Kidney (tissue), 14 donors: ENCODE results near the gene PSMB8. TPM values are rescaled to one million over a fixed set of nuclear protein-coding genes. Genes with fewer than 3 reads are reported as not detected.
A peak's percentile ranks its signal among the peaks of the same experiment; 100 is the strongest.

Experiments used
- DNase-seq, 5 donors: peaks; one replicate each; pipeline ENCODE4 v3.0.0-alpha.2; 2013 to 2020
- FAIRE-seq: peaks from 2 replicates; lab custom pipeline; 2012; peaks lifted over from hg19 to GRCh38; lab: Jason Lieb, UNC
- H3K27ac ChIP-seq, 2 donors: one replicate each; pipeline ENCODE4 v1.7.0; 2013; ENCODE audit warnings: low read depth in 2 of 2, low read length in 2 of 2, inconsistent platforms in 1 of 2
- H3K27me3 ChIP-seq: one replicate; pipeline ENCODE4 v1.7.1; 2013; ENCODE audit warnings: low read length, inconsistent platforms; ENCODE audit not compliant: control insufficient read depth, insufficient read depth
- H3K36me3 ChIP-seq, 3 donors: one replicate each; pipeline versions ENCODE4 v1.7.0 to v1.7.1; 2013; ENCODE audit warnings: low read length in 3 of 3, control low read depth in 1 of 3, inconsistent platforms in 1 of 3; ENCODE audit not compliant: insufficient read depth in 3 of 3, control insufficient read depth in 2 of 3
- H3K4me1 ChIP-seq, 3 donors: one replicate each; pipeline versions ENCODE4 v1.7.0 to v1.7.1; 2013; ENCODE audit warnings: low read length in 3 of 3, inconsistent platforms in 1 of 3, low read depth in 1 of 3; ENCODE audit not compliant: control insufficient read depth in 2 of 3, insufficient read depth in 2 of 3
- H3K4me3 ChIP-seq, 3 donors: one replicate each; pipeline versions ENCODE4 v1.7.0 to v1.8.1; 2013; ENCODE audit warnings: low read length in 3 of 3, control low read depth in 1 of 3, inconsistent platforms in 1 of 3
- H3K9ac ChIP-seq, 3 donors: one replicate each; pipeline versions ENCODE4 v1.7.0 to v1.7.1; 2013; ENCODE audit warnings: low read length in 3 of 3, control low read depth in 1 of 3, inconsistent platforms in 1 of 3
- H3K9me3 ChIP-seq, 3 donors: one replicate each; pipeline versions ENCODE4 v1.7.0 to v1.7.1; 2013; ENCODE audit warnings: low read length in 3 of 3, control low read depth in 1 of 3, inconsistent platforms in 1 of 3; ENCODE audit not compliant: control insufficient read depth in 2 of 3, insufficient read depth in 1 of 3
- intact Hi-C: fragments of 100-400 bp; cut with DNase I; formaldehyde crosslinking; loops from one replicate; pipeline ENCODE4 v1.11.1; 2022
- polyA plus RNA-seq: library from polyadenylated mRNA; stranded (reverse); fragments of 350-450 nt; fragmentation: Illumina TruSeq; extraction: RNeasy Lipid Tissue Mini Kit (QIAGEN cat#74804); gene quantifications from one replicate; pipeline ENCODE4 v1.2.3, GENCODE V29; 2014; ENCODE audit warnings: low read depth, low replicate concordance; ENCODE audit not compliant: insufficient read depth
- total RNA-seq: library from RNA; stranded (reverse); fragmentation: NEBNext Ultra II Directional; extraction: Animal tissue kit (Norgen Biotek cat#: 25700); gene quantifications from one replicate; pipeline ENCODE4 v1.2.1, GENCODE V29; 2021
- TF ChIP-seq, protein P1 (sequence below): IDR thresholded peaks from 3 replicates; pipeline ENCODE4 v1.5.1; 2012; ENCODE audit warnings: mild to moderate bottlenecking, moderate library complexity, borderline replicate concordance; ENCODE audit not compliant: insufficient read depth; ENCODE audit errors: extremely low read depth
- donor health status: control.
- donor health status: control.
- donor health status: control.
- donor health status: control.
- donor health status: control.
- donor health status: DM: yes; HTN: yes; CAD: no.
- donor health status: Normal renal cell carcinoma (clear cell type).

Gene PSMB8
- total and polyA plus RNA-seq, 2 donors from 2014 or later = 79.6 to 90.6 TPM

DNA sequence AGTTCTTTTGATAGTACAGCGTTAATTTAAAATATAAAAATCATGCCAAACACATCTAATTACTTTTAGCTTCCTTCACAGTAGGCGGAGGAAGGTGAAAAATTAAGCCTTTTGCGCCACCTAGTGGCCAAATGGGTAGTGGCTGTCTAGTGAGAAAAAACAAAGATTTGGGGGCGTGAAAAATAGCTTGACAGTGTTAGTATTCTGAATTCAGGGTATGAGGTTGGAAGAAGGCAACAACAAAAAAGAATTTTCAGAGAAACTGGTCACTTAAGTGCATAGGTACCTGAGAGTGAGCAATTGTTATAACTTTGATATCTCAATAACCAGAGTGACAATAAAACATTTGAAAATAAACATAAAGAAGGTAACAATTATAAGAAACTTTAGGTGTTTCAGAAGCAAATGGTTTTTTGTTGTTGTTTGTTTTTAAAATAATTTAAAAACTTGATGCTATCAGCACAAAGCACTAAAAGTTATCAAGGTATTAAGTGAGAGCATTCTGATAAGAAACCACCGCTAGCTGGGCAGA lies 24.5 kb upstream of the PSMB8 start:
- TF ChIP-seq, protein P1, sequence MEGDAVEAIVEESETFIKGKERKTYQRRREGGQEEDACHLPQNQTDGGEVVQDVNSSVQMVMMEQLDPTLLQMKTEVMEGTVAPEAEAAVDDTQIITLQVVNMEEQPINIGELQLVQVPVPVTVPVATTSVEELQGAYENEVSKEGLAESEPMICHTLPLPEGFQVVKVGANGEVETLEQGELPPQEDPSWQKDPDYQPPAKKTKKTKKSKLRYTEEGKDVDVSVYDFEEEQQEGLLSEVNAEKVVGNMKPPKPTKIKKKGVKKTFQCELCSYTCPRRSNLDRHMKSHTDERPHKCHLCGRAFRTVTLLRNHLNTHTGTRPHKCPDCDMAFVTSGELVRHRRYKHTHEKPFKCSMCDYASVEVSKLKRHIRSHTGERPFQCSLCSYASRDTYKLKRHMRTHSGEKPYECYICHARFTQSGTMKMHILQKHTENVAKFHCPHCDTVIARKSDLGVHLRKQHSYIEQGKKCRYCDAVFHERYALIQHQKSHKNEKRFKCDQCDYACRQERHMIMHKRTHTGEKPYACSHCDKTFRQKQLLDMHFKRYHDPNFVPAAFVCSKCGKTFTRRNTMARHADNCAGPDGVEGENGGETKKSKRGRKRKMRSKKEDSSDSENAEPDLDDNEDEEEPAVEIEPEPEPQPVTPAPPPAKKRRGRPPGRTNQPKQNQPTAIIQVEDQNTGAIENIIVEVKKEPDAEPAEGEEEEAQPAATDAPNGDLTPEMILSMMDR = peak; percentile 99
- DNase-seq = peak in 4 of 5 donors; percentile 75 to 91 (median 86)
- intact Hi-C loops = no loop called here
- H3K9ac ChIP-seq = no peak overlapping the region
- H3K27me3 ChIP-seq = peaks cover 4% of the 10 kb centered on the region
- FAIRE-seq = peak; percentile 98
- H3K27ac ChIP-seq = no peak overlapping the region
- peaks cover 0 to 2% (median 0%) of the 10 kb centered on the region in 3 donors for H3K4me1 ChIP-seq
- H3K4me3 ChIP-seq = no peak overlapping the region
- no peaks in the 10 kb centered on the region for H3K36me3 ChIP-seq
- H3K9me3 ChIP-seq = no peaks in the 10 kb centered on the region

DNA sequence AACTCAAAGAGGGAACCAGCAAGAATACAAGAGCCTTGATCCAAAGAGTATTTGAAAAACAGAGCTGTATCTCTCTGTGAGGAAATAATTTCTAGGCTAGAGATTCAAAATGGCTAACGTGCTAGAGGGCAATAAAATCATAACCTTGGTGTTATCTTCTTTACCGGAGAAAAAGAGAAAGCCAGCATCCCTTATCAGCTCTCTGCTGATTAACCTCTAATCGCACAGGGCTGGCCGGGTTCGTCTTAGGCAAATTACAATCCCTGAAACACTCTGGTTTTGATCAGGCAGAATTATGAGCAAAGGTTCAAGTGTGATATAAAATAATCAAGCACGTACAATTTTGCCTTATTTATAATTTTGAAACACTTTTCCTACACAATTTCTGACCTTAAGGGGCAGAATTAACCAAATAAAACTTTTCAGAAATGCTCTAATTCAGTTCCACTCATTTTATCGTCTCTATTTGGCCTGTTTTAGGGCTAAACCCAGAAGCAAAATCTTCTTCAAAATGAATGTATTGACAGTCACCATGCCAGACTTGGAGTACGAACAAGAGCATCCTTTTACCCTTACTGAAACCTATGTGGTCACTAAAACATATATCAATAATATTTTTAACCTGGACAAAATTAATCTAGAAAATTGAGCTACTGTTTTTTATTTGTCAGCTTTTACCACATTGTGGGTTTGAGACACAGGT lies 23.9 kb upstream of the PSMB8 start:
- intact Hi-C loops = no loop called here
- Histone ChIP-seq H3K27me3 (peaks cover 4% of the 10 kb centered on the region), H3K27ac (no peak overlapping the region), H3K4me3 (no peak overlapping the region), H3K9ac (no peak overlapping the region), H3K9me3 (no peaks in the 10 kb centered on the region), H3K36me3 (no peaks in the 10 kb centered on the region), H3K4me1 (peaks cover 0 to 2% (median 0%) of the 10 kb centered on the region in 3 donors)
- TF ChIP-seq, protein P1 = no peak
- FAIRE-seq (no peak), DNase-seq (no peak)

DNA sequence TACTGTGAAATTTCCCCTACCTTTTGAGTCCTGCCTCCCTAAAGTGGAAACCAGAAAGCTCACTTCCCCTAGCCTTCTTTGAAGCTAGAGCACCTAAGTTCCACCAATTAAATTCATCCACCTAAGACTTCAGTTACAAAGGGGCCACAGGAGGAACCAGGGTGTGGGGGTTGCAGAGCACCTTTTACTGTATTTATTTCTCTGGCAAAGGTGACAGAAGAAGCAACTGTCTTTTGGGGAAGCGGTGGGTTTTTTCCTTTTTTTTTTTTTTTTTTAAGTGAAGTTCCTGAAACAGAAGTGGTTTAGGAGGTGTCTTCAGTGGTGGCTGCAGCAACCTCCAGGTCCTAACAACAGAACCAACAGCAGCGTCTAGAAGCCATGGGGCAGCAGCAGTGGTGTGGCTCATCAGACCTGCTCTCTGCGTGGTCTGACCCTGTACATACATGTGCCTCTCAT lies 23.2 kb upstream of the PSMB8 start:
- intact Hi-C loops = no loop called here
- TF ChIP-seq, protein P1 = no peak
- Histone ChIP-seq H3K36me3 (no peaks in the 10 kb centered on the region), H3K27ac (no peak overlapping the region), H3K27me3 (peaks cover 4% of the 10 kb centered on the region), H3K4me1 (peaks cover 0 to 2% (median 0%) of the 10 kb centered on the region in 3 donors), H3K9me3 (no peaks in the 10 kb centered on the region), H3K4me3 (no peak overlapping the region), H3K9ac (no peak overlapping the region)
- DNase-seq (no peak), FAIRE-seq (no peak)
